Measurements from ENCODE around the gene RGS3. TPM values are rescaled to one million over a fixed set of nuclear protein-coding genes. Genes with fewer than 3 reads are reported as not detected.

Gene RGS3
- total RNA-seq, 4 donors from 2014 or later, result 76.0 to 169 (median 105) TPM

DNA sequence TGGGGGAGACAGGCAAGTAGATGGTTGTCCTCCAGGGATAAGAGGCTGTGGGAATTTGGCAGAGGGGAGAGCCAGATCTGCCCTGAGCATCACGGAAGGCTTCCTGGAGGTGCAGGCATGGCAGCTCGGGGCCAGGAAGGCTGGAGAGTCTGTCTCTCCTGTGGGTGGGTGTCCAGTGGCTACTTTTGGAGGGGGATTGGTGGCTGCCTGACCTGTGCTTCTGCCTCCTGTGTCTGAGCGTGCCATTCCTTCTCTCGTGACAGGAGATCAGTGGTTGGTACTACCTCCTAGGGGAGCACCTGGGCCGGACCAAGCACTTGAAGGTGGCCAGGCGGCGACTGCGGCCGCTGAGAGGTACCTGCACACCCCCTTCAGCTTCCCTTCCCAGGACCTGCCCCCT is 33.5 kb downstream of the RGS3 start:
- no peak for ATAC-seq (ENCODE audit: low FRiP score)
- no peak for DNase-seq (ENCODE audit: low spot score)
- TF ChIP-seq, protein P1, sequence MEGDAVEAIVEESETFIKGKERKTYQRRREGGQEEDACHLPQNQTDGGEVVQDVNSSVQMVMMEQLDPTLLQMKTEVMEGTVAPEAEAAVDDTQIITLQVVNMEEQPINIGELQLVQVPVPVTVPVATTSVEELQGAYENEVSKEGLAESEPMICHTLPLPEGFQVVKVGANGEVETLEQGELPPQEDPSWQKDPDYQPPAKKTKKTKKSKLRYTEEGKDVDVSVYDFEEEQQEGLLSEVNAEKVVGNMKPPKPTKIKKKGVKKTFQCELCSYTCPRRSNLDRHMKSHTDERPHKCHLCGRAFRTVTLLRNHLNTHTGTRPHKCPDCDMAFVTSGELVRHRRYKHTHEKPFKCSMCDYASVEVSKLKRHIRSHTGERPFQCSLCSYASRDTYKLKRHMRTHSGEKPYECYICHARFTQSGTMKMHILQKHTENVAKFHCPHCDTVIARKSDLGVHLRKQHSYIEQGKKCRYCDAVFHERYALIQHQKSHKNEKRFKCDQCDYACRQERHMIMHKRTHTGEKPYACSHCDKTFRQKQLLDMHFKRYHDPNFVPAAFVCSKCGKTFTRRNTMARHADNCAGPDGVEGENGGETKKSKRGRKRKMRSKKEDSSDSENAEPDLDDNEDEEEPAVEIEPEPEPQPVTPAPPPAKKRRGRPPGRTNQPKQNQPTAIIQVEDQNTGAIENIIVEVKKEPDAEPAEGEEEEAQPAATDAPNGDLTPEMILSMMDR (IDR thresholded peaks at IDR 0.05), result no peak

DNA sequence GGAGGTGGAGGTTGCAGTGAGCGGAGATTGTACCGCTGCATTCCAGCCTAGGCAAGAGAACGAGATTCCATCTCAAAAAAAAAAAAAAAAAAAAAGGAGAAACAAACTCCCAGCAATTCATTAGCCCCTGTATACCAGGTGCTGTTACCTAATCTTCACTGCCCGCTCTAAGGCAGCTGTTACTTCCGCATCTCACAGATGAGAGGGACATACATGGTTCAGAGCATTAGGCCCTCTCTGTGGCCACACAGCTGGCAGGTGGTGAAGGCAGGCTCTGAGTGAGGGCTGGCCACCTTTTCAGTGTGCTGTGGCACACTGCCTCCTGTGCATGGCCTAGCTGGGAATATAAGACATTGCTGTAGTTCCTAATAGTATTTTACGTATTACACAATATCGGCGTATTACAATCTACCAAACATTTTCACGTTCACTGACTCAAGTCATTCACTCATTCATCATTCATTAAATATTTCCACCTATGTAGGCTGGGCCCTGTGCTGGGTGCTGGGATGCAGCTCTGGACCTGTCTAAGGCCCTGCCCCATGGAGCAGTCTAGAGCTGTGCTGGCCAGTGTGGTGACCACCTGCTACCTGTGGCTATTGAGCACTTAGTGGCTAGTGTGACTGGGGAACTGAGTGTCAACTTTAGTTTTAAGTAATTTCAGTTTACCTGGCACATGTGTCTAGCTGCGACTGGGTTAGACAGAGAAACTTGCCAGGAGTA is 35.8 kb downstream of the RGS3 start:
- TF ChIP-seq, protein P1 (IDR thresholded peaks at IDR 0.05), result no peak
- no peak for DNase-seq (ENCODE audit: low spot score)
- ATAC-seq (ENCODE audit: low FRiP score), result no peak

DNA sequence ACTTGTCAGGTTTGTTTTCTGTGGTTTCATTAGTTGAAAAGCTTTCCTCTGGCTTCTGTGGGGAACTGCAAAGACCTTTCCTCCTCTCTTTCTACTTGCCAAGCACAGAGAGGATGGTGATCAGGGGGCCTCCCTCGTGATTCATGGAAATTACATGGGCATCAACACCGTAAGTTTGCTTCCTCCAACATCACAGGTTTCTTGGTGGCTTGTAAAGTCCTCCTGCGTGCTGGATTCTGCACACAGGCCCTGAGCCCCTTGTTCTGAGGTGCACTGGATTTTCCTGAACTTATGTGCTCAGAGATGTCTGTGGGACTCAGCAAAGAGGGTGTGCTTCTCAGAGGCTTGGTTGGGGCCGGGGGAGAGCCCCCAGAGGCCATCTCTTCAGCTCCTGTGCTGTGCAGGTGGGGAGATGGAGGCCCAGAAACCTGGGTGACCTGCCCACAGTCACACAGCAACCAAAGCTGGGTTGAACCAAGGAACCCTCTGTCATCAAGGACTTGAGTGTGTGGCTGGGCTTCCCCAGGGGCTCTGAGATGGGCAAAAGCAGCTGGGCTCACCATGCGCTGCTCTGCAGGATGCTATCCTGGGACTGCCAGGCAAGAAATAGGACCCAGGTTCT is 36.5 kb downstream of the RGS3 start:
- no peak for ATAC-seq (ENCODE audit: low FRiP score)
- no peak for DNase-seq (ENCODE audit: low spot score)
- TF ChIP-seq, protein P1 (IDR thresholded peaks at IDR 0.05), result no peak

DNA sequence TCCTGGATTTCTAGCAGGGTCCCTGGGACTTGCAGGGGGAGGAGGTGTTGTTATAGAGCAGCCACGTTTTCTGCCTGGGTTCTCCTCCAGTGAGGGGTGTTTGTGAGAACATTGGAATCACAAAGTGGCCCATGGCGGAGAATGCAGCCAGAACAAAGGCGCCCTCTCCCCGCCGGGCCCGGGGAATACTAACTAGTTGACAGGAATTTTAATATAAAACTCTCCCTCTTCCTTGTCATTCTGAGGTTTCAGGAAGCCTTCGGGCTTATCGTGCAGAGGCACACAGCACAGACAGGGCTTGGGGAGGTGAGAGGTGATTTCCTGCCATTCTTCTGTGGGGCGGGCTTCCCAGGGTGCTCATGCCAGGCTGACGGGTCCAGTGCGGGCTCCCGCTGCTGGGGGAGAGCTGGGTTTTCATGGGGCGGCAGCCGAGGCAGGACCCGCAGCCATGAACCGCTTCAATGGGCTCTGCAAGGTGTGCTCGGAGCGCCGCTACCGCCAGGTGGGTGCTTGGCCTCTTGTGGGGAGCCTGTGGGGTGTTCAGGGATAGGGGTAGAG is 37.7 kb downstream of the RGS3 start:
- ATAC-seq (ENCODE audit: low FRiP score) (no peak), DNase-seq (ENCODE audit: low spot score) (no peak)
- TF ChIP-seq, protein P1 (IDR thresholded peaks at IDR 0.05), result no peak

DNA sequence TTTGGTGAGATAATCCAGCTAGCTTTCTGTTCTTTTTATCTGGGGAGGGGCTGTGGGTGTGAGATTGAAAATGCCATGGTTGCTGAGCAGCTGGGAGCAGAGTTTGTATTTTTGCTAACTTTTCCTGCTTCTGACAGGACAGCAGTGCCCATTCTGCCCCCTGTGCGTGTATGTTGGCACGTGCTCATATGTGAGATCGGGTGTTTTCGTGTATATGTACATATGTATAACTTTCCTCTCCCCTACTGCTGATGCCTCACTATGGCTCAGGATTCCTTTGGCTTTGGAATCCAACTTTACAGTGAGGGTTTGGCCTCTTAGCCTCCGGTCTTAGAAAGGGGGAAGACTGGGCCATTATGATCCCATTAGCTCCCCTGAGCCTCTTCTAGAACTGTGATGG is 38.3 kb downstream of the RGS3 start:
- TF ChIP-seq, protein P1 (IDR thresholded peaks at IDR 0.05), result no peak
- DNase-seq (ENCODE audit: low spot score) (no peak), ATAC-seq (ENCODE audit: low FRiP score) (no peak)

DNA sequence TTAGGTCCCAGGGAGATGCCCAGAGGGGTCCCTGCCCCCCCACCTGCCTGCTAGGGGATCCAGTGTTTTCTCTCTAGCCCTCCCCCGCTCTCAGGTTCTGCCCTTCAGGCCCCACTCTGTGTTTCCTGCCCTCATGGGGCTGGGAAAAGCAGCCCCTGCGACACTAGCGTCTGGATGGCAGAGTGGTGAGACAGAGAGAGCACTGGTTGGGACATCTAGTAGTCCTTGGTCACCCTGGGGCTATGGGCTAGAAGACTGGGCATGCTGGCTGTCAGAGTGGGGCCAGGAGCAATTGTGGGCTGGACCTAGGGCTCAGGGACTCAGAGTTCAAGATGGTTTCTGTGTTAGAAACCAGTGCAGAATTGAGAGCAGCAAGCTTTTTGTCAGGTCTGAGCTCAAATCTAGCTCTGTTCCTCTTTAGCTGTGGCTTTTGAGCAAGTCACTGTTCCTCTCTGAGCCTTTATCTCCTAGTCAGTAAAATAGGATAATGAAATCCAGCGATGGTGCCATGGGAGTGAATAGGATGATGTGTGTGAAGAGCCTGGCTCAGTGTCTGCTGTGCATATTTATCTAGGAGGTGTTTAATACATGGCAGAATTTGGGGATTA is 39.0 kb downstream of the RGS3 start:
- no peak for DNase-seq (ENCODE audit: low spot score)
- TF ChIP-seq, protein P1 (IDR thresholded peaks at IDR 0.05), result no peak
- no peak for ATAC-seq (ENCODE audit: low FRiP score)

Data from omental fat pad (tissue), 4 donors.